ES-I3 (cell line): ENCODE measurements around the gene POU2F2.
A peak's percentile ranks its signal among the peaks of the same experiment; 100 is the strongest.

ENCODE experiments used
- H3K36me3 ChIP-seq: 2 replicates; pipeline ENCODE4 v1.6.1; 2013; ENCODE audit warnings: mild to moderate bottlenecking, low read length, control low read depth, moderate library complexity; ENCODE audit not compliant: insufficient read depth
- H3K4me1 ChIP-seq: 2 replicates; pipeline ENCODE4 v1.6.1; 2013; ENCODE audit warnings: mild to moderate bottlenecking, control low read depth, low read length; ENCODE audit not compliant: insufficient read depth
- H3K9ac ChIP-seq: 2 replicates; pipeline ENCODE4 v1.6.1; 2013; ENCODE audit warnings: low read depth, mild to moderate bottlenecking, low read length, moderate library complexity
- H3K9me3 ChIP-seq: 2 replicates; pipeline ENCODE4 v1.6.1; 2013; ENCODE audit warnings: mild to moderate bottlenecking, low read length, moderate library complexity; ENCODE audit not compliant: control insufficient read depth, insufficient read depth

Gene POU2F2

DNA sequence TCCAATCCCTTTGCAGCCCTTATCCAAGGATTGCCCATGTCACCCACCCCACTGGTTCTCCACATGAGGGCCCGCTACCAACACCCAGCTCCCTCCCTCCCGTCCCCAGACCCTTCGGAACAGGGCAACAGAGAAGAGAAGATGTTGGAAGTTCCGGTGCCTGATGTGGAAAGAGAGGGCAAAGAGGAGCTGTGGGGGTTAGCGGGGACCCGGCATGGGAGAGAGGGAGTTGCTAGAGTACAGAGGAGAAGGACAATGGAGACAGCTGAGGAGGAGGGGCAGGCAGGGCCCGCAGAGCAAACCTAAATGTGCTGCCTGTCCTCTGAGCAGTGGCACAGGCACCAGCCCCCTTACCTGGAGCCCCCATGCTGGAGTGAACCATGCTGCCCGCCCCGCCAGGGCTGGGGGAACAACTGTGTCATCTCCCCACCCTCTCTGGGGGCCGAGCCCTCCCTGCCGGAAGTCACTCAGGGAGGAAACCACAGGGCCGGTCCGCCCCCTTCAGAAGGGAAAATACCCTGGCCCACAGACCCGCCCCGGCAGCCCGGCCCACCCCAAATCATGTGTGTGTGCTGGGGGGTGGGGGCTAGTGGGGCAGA is at the start of gene POU2F2:
Gene POU2F2, minus strand, starts transcription at position 417 of the 599 bp plus-strand sequence. Its CDS starts 35 bp downstream, at position 382.
- H3K36me3 ChIP-seq, result no peaks in the 10 kb centered on the region
- H3K9me3 ChIP-seq, result no peaks in the 10 kb centered on the region
- peak within 1 kb of the TSS; percentile 66 for H3K9ac ChIP-seq
- peaks cover 10% of the 10 kb centered on the region; the same call in 1 of the 2 replicates for H3K4me1 ChIP-seq

DNA sequence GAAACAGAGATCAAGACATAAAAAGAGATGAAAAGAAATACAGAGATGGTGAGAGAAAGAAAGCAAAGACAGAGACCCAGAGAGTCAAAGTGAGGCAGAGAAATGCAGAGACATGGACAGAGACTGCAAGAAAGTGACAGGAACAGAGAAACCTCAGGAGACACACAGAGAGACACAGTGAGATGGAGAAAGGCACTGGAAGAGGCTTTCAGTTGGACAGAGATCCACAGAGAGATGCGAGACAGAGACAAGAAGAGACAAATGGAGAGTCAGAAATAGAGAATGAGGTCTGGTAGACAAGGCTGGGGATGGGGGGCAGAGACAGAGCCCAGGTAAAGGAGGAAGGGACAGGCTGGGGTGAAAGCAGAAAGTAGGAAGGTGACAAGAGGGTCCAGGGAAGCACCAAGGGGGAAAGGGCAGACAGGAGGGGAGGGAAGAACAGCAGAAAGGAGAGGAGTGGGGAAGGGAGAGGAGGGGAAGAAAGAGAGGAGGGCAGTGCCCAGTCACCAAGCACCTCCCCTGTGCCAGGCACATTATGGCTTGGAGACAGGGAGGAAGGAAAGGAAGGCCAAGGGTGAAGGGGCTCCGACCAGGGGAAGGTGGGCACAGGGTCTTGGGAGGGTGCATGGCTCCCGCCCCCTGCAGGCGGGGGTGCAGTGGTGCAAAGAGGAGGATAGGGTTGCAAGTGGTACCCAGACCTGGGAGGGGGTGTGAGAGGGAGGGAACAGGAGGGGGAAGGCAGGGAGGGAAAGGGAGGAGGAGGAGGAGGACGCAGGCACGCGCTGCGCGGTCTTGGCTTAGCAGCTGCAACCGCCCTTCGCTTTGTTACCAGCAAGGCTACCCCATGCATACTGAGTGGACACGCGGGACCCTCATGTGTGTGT is 46.8 kb upstream of the POU2F2 start:
- H3K36me3 ChIP-seq, result no peaks in the 10 kb centered on the region
- peaks cover 4% of the 10 kb centered on the region; the same call in 1 of the 2 replicates for H3K4me1 ChIP-seq
- H3K9me3 ChIP-seq, result no peaks in the 10 kb centered on the region
- H3K9ac ChIP-seq, result no peak overlapping the region

DNA sequence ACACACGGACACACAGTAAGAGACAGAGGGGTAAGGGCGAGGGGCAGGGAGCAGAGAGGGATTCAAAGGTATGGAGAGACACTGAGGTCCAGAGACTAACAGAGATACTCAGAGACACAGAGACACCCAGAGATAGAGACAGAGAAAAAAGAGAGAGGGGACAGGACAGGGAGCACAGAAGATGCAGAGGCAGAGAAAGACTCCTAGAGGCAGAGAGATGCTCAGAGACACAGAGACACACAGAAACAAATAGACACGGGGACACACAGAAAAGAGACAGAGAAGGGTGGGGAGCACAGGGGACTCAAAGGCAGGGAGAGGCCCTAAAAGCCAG is 45.4 kb upstream of the POU2F2 start:
- no peaks in the 10 kb centered on the region for H3K9me3 ChIP-seq
- H3K36me3 ChIP-seq, result no peaks in the 10 kb centered on the region
- no peak overlapping the region; the same call in 1 of the 2 replicates for H3K9ac ChIP-seq
- peaks cover 4% of the 10 kb centered on the region; the same call in 1 of the 2 replicates for H3K4me1 ChIP-seq

DNA sequence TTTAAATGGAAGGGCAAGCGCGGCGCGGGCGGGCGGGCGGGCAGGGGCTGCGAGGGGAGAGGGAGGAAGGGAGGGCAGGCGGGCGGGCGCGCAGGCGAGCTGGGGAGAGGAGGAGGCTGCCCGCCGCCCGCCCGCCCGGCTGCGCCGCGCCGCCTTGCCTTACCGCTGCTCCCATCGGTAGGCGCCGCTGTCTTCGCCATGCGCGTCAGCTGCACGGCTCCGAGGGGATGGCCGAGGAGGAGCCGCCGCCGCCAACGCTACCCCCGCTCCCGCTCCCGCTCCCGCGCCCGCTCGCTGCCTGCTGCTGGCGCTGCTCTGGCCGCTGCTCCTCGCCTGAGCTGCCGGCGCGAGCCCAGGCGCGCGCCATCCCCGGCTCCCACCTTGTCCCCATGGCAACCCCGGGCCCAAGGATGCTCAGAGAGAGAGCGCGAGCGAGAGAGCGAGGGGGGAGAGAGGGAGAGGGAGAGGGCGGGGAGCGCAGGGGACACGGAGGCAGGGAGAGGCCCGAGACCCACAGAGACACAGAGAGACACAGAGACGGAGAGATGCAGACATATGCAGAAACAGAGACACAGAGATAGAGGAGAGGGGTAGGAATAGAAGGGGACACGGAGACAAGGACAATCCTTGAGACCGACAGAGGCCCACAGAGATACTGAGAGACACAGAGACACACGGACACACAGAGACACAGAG is 44.9 kb upstream of the POU2F2 start:
- peak overlapping the region; percentile 45; the same call in 1 of the 2 replicates for H3K9ac ChIP-seq

DNA sequence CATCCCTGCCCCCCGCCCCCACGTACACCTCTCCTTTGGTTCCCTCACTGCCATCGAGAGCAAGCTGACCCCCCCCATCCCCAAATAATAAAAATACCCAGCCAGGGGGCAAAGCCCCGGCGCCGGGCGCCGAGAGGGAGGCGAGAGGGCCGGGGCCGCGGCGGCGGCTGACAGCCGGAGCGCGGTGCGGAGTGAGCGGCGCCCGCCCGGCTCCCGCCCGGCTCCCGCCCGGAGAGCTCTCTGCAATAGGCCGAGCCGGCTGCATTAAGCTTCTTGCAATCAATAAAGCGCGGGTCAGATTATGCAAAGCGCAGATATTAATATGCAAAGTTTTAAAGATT is 44.4 kb upstream of the POU2F2 start:
- Histone ChIP-seq H3K9me3 (no peaks in the 10 kb centered on the region), H3K4me1 (peaks cover 4% of the 10 kb centered on the region; the same call in 1 of the 2 replicates), H3K36me3 (no peaks in the 10 kb centered on the region), H3K9ac (peak overlapping the region; percentile 45; the same call in 1 of the 2 replicates)

More for the DNA sequence above, 44.9 kb upstream of the POU2F2 start:
- Histone ChIP-seq H3K36me3 (no peaks in the 10 kb centered on the region), H3K9me3 (no peaks in the 10 kb centered on the region), H3K4me1 (peaks cover 4% of the 10 kb centered on the region; the same call in 1 of the 2 replicates)

DNA sequence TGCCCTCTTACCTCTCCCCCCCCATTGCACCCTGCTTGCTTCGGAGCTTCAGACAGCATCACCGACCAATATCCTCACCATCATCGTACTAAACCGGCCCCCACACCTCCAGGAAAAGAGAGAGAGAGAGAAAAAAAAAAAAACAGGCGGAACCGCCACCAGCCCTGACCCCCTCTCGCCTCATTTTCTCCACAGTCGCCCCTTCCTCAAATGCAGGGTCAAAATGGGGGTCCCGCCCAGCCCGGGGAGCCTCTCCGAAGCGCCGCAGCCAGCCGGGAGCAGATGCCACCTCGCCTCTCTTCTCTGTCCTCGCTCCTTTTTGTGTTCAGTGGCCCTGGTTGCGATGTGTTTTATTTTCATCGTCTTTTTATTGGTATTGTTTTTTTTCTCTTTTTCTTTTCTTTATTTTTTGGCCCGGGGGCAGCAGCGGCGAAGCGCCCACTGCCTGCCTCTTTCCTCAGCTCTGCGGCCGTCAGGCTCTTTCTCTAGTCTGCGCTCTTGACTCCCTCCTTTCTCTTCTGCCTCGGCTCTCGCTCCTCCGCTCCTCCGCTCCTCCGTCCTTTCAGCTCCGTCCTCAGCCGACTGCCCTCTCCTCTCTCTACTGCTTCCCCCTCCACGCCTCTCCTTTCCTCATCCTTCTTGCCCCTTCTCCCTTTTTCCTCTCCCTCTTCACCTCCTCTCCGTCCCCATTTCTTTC is 43.9 kb upstream of the POU2F2 start:
- H3K4me1 ChIP-seq, result peaks cover 4% of the 10 kb centered on the region; the same call in 1 of the 2 replicates
- peak overlapping the region; percentile 45; the same call in 1 of the 2 replicates for H3K9ac ChIP-seq
- H3K36me3 ChIP-seq, result no peaks in the 10 kb centered on the region
- no peaks in the 10 kb centered on the region for H3K9me3 ChIP-seq

DNA sequence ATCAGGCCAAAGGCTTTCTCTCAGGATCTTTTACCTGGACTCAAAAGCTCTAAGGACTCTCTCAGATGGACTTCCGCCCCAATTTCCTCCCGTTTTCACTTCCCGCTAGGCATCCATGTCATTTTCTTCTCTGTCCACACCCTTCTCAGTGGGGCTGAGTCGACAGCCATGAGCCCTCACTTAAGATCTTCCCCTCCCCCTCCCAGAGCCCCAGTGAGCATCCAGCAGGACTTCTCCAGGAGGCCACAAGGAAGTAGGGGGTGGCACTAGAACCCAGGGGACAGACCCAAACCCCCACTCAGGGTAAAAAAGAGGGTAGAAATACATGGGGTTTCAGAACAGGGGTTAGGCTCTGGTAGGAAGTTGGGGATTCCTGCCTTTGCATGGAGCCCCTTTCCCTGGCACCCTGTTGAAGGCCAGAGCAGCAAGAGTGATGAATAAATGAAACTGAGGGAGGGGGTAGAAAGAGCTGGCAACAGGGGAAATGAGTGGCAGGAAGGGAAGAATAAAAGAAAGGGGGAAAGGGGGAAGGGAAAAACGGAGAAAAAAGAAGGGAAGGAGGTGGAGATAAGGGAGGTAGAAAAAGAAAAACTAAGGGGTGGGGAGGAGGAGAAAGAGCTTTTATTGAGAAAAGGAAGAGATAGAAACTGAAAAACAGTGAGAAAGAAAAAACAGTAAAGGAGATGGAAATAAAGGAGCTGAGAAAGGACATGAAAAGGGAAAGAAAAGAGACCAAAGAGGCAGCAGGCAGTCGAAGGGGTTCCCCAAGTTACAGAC is 42.9 kb upstream of the POU2F2 start:
- no peaks in the 10 kb centered on the region for H3K36me3 ChIP-seq
- no peaks in the 10 kb centered on the region for H3K9me3 ChIP-seq

DNA sequence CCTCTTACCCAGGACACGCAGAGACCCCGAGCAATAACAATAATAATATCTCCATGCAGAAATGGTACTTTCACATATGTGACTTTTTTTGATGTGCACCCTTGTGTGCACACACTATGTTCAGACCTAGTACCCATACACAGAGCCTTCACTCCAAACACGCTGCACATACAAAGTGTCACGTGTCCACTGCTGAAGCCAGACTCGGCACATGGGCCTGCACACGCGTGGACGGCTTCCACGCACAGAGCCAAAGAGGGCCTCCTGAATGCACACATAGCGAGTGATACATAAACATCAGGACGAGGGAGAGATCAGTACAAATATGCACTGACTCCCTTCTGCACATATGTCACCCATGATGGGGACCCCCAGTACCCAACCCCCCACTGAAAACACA is 41.9 kb upstream of the POU2F2 start:
- Histone ChIP-seq H3K9me3 (no peaks in the 10 kb centered on the region), H3K4me1 (peaks cover 4% of the 10 kb centered on the region; the same call in 1 of the 2 replicates), H3K36me3 (no peaks in the 10 kb centered on the region), H3K9ac (no peak overlapping the region)

More for the DNA sequence above, 42.9 kb upstream of the POU2F2 start:
- peaks cover 4% of the 10 kb centered on the region; the same call in 1 of the 2 replicates for H3K4me1 ChIP-seq
- H3K9ac ChIP-seq, result peak overlapping the region; percentile 45; the same call in 1 of the 2 replicates

DNA sequence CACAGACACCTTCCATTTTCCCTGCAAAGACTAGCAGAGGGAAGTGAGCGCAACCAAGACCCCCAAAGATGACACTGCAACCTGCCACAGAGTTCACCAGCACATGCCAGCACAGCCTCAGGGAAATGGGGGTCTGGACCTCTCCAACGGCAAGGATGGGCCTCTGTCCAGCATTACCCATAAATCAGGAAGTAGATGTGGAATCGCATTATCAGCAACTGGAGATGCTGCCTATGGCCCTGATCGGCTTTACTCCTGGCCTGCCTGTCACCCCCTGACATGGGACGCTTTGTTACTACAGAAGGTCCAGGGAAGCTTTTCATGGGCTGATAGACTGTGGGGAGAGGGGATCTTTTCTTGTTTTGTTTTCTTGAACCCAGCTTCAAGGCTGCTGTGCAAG is 41.4 kb upstream of the POU2F2 start:
- Histone ChIP-seq H3K9ac (no peak overlapping the region), H3K9me3 (no peaks in the 10 kb centered on the region), H3K4me1 (peaks cover 4% of the 10 kb centered on the region; the same call in 1 of the 2 replicates), H3K36me3 (no peaks in the 10 kb centered on the region)

DNA sequence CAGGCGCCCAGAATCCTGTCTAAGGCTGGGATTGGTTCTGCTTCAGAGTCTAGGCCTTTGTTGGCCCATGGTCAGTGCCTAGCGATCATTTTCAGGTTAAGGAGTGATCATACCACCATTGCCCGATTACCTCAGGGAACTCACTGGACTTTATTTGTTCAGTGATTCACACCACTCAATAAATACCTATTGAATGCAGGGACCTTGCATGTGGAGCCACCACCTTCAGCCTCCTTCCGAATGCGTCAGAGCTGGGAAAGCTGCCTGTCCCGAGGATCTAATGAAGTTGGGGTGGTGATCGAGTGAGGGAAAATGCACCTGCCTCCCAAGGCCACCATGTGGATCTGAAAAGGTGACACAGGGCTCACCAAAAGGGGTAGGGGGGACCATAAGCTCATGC is 40.0 kb upstream of the POU2F2 start:
- Histone ChIP-seq H3K9ac (no peak overlapping the region), H3K4me1 (peaks cover 4% of the 10 kb centered on the region; the same call in 1 of the 2 replicates), H3K9me3 (no peaks in the 10 kb centered on the region), H3K36me3 (no peaks in the 10 kb centered on the region)

DNA sequence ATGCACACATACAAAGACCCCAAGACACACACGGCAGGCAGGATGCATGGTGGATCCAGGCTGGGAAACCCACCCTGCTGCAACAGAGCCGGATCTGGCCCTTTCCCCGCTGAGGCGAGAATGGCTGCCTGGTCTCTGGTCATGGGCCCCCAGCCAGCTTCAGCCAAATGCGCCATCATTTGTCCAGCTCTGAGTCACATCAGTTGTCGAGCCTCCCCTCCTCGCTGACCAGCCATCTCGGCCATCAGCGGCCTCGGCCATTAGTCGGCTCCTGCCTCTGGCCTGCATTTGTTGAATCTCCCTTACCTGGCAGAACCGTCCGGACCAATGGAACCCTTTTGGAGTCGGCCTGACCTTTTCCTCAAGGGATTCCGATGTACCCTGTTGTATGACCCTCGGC is 38.5 kb upstream of the POU2F2 start:
- H3K9me3 ChIP-seq, result no peaks in the 10 kb centered on the region
- H3K36me3 ChIP-seq, result no peaks in the 10 kb centered on the region
- no peak overlapping the region for H3K9ac ChIP-seq
- peaks cover 4% of the 10 kb centered on the region; the same call in 1 of the 2 replicates for H3K4me1 ChIP-seq

DNA sequence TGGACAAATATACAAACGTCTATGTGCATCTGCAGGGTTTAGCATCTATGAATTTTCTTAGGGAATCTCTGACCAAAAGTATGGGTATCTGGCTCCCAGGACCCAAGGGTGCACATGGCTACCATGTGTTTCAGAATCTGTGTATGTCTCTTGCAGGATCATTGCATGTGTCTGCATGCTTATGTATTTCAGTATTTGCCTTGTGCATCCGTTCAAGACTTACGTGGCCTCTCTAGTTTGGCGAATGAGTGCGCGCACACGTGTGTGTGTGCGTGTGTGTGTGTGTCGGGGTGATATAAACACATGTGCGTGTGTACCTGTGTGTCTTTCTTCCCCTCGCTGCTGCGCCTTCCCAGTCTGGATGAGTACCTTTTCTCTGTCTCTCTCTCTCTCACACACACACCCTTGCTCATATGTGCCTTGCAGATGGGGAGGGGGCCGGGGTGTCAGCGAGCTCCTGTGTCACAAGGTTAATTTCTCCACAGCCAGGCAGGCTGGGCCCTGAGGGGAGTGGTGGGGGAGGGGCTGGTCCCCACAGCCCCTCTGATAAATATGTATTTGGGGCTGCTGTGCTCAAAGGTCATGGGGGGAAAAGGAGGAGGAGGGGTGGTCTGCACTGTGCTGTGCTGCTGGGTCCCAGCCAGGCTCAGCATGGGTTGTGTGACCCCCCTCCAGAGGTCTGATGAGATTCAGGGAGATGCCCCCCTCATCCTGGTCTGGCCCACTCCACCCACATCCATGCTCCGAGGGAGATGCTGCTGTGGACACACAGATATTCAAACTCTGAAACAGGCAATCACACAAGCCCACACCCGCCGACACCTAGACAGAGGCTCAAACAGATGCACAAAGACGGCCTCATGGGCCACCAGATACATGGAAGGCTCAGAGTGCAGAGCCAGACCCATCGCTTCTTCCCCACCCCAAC is 37.5 kb upstream of the POU2F2 start:
- no peak overlapping the region for H3K9ac ChIP-seq
- H3K9me3 ChIP-seq, result no peaks in the 10 kb centered on the region
- H3K36me3 ChIP-seq, result no peaks in the 10 kb centered on the region
- H3K4me1 ChIP-seq, result no peaks in the 10 kb centered on the region
